ENCODE data around the gene PRKCD.
A peak's percentile ranks its signal among the peaks of the same experiment; 100 is the strongest.

Gene PRKCD

DNA sequence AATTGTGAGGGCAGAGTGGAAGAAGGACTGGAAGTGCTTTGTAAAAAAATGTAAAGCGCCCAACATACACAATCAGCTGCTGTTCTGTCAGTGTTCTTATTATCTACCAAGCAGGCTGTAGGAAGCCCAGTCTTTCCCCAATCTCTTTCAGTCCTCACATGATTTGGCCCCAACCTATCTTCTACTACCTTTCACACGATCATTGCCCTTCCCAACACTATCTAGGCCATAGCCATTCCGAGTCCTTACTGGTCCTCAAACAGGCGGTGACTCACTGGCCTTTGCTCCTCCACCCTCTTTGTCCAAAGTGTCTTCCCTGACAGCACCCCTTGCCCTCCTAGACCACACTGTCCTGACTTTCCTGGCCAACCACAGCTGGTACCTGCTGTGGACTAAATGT is 29.9 kb upstream of the PRKCD start:
- DNase-seq (ENCODE audit: low spot score) = no peak
- TF ChIP-seq, protein P1, sequence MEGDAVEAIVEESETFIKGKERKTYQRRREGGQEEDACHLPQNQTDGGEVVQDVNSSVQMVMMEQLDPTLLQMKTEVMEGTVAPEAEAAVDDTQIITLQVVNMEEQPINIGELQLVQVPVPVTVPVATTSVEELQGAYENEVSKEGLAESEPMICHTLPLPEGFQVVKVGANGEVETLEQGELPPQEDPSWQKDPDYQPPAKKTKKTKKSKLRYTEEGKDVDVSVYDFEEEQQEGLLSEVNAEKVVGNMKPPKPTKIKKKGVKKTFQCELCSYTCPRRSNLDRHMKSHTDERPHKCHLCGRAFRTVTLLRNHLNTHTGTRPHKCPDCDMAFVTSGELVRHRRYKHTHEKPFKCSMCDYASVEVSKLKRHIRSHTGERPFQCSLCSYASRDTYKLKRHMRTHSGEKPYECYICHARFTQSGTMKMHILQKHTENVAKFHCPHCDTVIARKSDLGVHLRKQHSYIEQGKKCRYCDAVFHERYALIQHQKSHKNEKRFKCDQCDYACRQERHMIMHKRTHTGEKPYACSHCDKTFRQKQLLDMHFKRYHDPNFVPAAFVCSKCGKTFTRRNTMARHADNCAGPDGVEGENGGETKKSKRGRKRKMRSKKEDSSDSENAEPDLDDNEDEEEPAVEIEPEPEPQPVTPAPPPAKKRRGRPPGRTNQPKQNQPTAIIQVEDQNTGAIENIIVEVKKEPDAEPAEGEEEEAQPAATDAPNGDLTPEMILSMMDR (IDR thresholded peaks at IDR 0.05; ENCODE audit: extremely low read depth, missing control alignments) = no peak

DNA sequence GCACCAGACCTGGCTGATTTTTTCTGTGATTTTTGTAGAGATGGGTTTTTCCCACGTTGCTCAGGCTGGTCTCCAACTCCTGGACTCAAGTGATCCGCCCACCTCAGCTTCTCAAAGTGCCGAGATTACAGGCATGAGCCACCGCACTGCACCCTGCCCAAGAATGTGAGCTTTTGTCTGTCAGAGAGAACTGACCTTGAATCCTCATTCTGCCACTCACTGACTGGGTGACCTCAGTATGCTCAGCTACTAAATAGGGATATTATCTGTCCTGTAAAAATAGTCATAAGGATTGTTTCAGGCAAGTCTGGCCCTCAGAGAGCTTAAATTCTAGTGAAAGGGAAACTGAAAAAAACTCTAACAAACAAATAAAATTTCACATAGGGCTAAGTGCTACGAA is 28.7 kb upstream of the PRKCD start:
- DNase-seq (ENCODE audit: low spot score) = no peak
- TF ChIP-seq, protein P1 (IDR thresholded peaks at IDR 0.05; ENCODE audit: extremely low read depth, missing control alignments) = no peak

DNA sequence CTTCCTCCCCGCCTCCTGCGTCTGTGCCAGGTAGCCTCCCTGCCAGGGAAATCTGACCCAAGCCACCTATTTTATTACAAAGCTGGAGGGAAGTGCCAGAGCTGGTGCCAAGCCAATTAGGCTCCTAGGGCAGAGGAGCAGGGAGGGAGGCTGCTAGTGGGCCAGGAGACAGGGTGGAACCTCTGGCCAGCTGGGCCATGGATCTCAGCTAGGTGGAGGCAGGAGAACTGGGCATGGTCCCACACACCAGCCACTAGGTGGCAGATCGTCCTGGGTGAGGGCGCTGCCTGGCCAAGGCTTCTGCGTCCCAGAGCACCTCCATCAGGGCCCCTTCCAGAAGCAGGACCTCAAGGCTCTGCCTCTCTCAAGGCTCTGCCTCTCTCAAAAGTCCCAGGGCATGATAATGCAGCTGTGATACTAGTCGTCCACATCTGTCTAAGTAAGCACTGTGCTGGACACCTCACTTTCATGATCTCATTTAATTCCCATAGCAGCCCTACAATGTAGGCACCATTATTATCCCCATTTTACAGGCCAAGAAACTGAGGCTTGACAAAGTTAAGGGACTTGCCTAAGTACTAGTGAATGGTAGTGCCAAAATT is 26.3 kb upstream of the PRKCD start:
- TF ChIP-seq, protein P1 (IDR thresholded peaks at IDR 0.05; ENCODE audit: extremely low read depth, missing control alignments) = peak; percentile 82
- DNase-seq (ENCODE audit: low spot score) = peak; percentile 82

DNA sequence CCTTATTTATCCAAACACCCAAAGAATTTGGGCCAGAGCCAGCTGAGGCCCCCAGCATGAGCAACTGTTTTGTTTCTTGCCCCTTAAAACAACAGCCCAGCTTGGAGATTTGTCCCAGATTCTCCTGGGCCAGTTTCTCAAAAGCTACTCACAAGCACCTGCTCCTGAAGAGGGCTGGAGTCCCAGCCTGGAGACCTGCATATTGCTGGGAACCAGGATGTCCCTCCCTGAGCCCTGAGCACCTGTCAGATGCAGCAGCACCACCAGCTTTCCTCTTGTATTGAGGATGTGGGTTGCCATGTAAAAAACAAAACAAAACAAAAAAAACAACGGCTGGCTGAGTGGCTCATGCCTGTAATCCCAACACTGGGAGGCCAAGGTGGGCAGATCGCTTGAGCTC is 23.8 kb upstream of the PRKCD start:
- TF ChIP-seq, protein P1 (IDR thresholded peaks at IDR 0.05; ENCODE audit: extremely low read depth, missing control alignments) = no peak
- no peak for DNase-seq (ENCODE audit: low spot score)

DNA sequence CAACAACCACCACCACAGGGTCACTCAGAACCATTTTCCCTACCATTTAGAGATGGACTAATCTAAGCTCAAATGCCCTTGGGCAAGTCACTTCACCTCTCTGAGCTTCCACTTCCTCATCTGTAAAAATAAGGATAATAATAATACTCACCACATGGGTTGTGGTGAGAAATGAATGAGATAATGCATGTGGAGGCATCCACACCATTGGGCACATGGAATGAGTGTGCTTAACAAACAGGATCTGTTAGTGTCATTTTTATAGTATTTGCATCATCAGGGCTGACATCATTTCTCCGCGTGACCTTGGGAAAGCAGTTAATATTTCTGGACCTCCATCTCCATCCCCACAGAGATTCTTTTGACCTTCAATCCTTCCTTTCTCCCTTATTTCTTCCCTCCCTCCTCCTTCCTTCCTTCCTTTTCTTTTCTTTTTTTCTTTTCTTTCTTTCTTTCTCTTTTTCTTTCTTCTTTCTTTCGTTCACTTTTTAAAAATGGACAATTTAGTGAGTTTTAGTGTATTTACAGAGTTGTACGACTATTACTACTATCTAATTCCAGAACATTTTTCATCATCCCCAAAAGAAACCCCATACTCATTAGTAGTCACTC is 23.1 kb upstream of the PRKCD start:
- no peak for DNase-seq (ENCODE audit: low spot score)
- TF ChIP-seq, protein P1 (IDR thresholded peaks at IDR 0.05; ENCODE audit: extremely low read depth, missing control alignments) = no peak

DNA sequence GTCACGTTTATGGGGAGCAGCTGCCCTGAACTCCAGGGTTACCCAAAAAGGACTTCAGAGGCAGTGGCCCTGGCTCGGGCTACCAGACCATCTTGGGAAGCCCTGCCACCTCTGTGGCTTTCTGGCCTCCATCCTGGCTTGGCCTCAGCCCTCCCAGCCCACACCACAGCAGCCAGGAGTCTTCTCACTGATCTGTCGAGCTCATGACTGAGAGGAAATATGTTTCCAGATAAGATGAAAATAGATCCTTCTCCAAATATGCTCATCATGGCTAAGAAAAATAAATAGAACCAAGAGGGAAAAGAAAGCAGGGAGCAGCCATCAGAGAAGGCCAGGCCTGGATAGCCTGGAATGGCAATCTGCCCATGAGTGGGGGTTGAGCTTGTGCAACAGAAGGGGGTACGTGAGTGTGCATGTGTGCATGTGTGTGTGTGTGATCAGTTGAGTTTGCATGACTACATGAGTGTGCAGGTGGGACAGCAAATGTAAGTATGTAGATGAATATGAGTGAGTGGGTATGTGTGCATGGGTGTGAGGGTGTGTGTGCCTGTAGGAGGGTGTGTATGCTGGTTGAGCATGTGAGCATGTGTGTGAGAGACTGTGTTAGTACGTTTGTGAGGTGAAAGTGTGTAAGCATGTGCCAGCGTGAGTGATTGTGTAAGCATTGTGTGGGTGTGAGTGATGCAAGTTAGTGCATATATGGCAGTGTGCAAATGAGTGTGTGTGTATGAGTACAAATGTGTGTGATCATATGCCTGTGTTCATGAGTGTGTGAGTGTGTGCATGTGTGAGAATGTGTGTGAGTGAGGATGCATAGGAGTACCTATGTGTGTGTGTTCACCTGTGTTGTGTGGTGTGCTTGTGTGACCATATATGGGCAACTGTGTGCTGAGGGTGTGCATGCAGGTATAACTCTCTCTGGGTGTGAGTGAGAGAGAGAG is 20.8 kb upstream of the PRKCD start:
- TF ChIP-seq, protein P1 (IDR thresholded peaks at IDR 0.05; ENCODE audit: extremely low read depth, missing control alignments) = no peak

More for the DNA sequence above, 20.8 kb upstream of the PRKCD start:
- no peak for DNase-seq (ENCODE audit: low spot score)

Data from GM20000 (cell line).